LoVo (cell line): ENCODE data around the gene RCBTB1.

Source experiments
- DNase-seq: peaks from one replicate; pipeline ENCODE4 v3.0.0-alpha.2; 2016; ENCODE audit warnings: low spot score

Gene RCBTB1

GRCh38 chr13:49559006-49559405 lies 26.4 kb downstream of the RCBTB1 start:
- DNase-seq: no peak

DNA sequence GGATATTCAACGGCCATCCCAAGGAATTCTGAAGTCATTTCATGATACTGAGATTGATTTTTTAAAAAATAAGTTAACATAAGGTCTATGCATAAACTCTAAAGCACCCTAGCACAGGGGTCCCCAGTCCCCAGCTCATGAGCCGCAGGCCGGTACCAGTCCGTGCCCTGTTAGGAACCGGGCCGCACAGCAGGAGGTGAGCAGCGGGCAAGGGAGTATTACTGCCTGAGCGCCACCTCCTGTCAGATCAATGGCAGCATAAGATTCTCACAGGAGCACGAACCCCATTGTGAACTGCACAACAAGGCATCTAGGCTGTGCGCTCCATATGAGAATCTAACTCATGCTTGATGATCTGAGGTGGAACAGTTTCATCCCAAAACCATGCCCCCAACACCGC lies 31.0 kb downstream of the RCBTB1 start:
- no peak for DNase-seq

GRCh38 chr13:49553888-49554287 lies 31.5 kb downstream of the RCBTB1 start:
- DNase-seq: no peak

DNA sequence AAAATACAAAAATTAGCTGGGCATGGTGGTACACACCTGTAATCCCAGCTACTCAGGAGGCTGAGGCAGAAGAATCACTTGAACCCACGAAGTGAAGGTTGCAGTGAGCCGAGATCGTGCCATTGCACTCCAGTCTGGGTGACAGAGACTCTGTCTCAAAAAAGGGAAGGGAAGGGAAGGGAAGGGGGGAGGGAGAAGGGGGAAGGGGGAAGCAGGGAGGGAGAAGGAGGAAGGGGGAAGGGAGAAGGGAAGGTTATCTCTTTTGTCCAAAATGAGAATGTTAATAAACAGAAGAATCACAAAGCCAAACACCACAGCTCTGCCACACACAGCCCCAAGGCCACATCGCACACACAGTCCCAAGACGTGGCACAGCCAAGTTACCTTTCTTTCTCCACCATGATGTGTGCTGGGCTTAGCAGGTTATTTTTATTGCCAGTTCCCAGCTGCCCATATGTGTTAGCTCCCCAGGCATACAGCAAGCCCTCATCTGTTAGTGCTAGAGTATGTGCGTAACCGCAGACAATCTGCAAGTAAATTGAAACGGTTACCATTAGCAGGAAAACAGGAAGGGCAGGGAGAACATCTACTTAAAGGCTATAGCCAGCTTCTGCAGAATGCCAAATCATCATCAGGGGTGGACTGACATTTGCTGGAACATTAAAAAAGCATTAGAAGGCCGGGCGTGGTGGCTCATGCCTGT lies 34.3 kb downstream of the RCBTB1 start:
- DNase-seq: no peak

GRCh38 chr13:49549289-49549688 lies 36.1 kb downstream of the RCBTB1 start:
- no peak for DNase-seq

- DNase-seq: no peak
Observed at GRCh38 chr13:49546561-49546960, 38.8 kb downstream of the RCBTB1 start.

GRCh38 chr13:49545661-49546060 lies 39.7 kb downstream of the RCBTB1 start:
- DNase-seq: no peak

GRCh38 chr13:49543656-49544055 lies 41.7 kb downstream of the RCBTB1 start:
- DNase-seq: no peak

DNA sequence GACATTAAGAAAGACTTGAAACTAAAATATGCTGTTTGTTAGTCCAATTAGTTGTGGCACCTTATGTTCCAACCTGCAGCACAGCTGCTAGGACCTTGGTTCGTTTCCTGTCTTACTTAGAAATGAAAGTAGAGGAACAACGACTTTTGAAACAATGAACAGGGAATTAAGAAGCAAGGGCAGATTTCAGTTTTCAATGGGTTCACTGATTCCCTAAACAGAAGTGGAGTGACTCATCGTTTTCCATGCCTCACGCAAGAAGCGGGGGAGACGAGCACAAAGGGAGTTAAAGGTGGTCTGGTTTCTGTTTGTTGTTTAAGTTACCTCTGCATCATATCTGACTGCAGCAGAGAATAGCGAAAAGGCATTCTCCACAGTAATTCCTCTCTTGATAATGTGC lies 44.8 kb downstream of the RCBTB1 start:
- no peak for DNase-seq

GRCh38 chr13:49539746-49540145 lies 45.6 kb downstream of the RCBTB1 start:
- DNase-seq: no peak

DNA sequence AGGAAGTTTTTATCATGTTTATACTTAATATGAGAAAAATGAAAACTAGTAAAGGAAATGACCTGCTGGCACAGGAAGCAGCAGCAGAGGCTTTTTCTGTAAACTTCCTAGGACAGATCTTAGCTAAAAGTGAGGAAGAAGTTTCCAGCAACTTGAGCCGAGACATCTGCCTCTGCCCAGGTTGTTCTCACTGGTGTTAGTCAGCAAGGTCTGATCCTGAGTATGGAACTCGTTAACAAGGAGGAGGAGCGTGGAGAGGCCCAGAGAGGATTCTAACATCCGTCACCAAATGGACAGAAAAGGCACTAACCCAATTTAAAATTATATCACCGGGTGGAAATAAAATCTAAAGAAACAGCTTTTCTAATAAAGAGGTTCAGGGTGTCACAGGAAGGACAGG lies 46.0 kb downstream of the RCBTB1 start:
- no peak for DNase-seq

GRCh38 chr13:49538404-49538803 lies 47.0 kb downstream of the RCBTB1 start:
- DNase-seq: no peak

DNA sequence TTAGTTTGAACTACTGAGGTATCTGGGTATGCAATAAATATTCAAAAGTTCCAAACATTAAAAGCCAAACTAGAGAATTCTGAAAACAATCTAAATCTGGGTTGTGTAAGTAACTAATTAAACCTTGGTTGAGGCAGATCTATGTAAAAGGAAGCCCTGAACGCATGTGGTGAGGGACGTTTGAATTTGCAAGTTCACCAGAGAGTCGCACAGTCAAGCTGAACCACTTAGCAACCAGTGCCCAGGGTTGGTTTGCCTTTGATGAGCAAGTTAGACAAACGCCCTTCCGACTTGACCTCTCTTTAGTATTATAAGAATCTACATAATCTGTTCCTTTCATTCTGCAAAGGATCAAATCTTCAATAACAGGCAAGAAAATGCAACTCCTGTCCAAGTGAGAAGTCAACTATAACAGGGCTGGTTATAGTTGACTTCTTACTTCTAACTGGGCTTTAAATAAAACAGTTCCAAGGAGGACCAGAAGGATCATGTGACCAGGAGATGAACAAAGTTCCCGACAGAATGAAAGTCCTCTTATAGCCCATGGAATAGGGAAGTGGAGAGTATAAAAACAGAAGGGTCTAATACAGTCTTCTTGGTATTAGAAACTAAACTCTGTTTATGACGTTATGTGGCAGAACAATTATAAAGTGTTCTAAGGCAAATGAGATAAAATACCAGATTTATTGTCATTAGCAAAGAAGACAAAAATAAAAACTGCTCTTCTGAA lies 49.0 kb downstream of the RCBTB1 start:
- no peak for DNase-seq

DNA sequence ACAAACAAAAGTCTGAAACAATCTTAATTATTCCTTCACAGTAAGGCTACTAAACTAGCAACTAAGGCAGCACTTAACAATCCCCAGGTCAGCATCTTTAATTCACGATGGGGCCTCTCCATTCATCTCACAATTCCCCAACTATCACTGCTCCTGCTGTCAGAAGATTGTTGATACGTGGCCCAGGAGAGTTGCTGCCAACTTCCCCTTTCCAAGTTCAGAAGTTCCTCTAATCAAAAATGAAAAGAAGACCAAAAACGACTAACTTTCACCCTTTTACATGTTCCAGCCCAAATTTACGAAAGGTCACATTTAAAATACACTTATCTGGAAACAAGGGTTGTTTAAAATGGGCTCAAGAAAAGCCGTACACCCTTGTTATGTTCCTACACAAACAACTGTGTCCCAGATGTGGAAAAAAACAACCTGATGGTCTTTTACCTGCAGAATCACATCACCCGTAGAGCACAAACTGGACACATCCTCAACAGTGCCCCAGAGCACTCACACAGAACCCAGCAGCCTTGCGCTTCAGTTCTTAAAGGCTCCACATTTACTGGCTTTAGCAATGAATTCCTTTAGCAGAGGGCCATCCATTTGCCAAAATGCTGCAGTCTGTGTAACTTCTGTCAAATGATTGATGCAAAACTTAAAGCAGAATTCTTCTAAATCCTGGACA lies 51.6 kb downstream of the RCBTB1 start:
- no peak for DNase-seq

DNA sequence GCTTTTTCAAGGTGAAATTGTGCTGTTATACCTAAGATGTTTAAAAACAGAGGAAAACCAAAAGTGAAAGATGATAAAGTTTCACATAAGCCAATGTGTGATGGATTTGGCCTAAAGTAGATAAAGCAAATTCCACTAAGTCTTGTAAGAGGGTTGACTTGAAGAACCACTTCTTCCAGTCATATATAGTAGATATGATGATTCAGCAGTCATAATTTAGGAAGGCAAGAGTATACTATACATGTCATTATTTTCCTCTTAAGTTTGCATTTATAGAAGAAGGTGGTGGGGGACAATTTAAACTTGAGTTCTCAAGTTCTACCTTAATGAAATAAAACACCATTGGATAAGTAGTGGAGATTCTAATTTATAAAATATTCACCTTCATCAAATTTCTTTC lies 52.3 kb downstream of the RCBTB1 start:
- no peak for DNase-seq

DNA sequence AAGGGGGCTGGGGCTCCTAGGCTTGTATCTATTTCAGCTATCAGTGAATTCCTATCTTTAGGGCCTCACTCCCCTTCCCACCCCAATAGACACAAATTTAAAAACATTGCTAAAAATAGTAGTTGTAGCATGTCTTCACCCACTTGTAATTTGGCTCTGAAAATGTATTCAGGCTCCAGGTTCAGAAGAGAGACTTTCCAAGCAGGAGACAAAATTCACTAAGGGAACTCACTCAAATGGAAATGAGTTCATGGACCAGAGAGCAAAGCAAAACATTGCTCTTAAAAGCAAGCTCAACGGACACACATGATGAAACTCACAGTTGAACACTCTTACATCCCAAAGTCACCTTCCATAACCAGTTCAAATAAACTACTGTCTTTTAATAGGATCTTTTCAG lies 52.8 kb downstream of the RCBTB1 start:
- DNase-seq: no peak

GRCh38 chr13:49530457-49530856 lies 54.9 kb downstream of the RCBTB1 start:
- no peak for DNase-seq

GRCh38 chr13:49528161-49528560 lies 57.2 kb downstream of the RCBTB1 start:
- DNase-seq: no peak

- no peak for DNase-seq
Observed at GRCh38 chr13:49527123-49527522, 58.2 kb downstream of the RCBTB1 start.

- no peak for DNase-seq
Observed at GRCh38 chr13:49524740-49525501, 60.4 kb downstream of the RCBTB1 start.

- no peak for DNase-seq
Observed at GRCh38 chr13:49521224-49521623, 64.1 kb downstream of the RCBTB1 start.

DNA sequence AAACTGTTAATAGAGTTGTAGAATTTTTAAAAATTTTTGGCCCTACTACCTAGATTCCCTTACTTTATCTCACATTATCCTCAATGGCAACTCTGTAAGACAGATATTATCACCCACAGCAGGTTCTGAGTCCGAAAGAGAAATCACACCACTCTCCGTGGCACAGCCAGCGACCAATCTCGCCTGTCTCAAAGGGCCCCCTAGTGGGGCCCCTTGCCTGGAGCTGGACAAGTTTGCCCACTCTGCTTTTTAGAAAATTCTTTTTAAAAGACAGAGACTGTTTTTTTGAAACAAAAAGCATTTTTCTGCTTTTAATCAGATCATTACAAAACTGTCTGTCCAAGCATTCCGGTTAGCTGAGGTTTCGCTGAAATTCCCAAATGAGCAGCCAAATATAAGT lies 67.9 kb downstream of the RCBTB1 start:
- no peak for DNase-seq

- no peak for DNase-seq
Observed at GRCh38 chr13:49516467-49516866, 68.9 kb downstream of the RCBTB1 start.
